K562 (cell line): ENCODE measurements around the gene LZTR1. TPM values are rescaled to one million over a fixed set of nuclear protein-coding genes. Genes with fewer than 3 reads are reported as not detected.

Experiments
- ARNT ChIP-seq, 2 experiments: fragments of 450-650 bp; IDR thresholded peaks; 2 replicates each; pipeline ENCODE4 v1.6.1; 2016; ENCODE audit warnings: mild to moderate bottlenecking in 1 of 2
- ATF1 ChIP-seq, 2 experiments: fragments of 450-650 bp in 1 of 2; IDR thresholded peaks; 2 replicates each; pipeline ENCODE4 v1.6.1; 2016; ENCODE audit warnings: missing compliant biosample characterization in 1 of 2, missing genetic modification characterization in 1 of 2
- BRF1 ChIP-seq: IDR thresholded peaks from 3 replicates; pipeline ENCODE4 v1.6.1; 2011; ENCODE audit warnings: borderline replicate concordance, mild to moderate bottlenecking; ENCODE audit not compliant: insufficient read length; ENCODE audit errors: extremely low read depth
- SREBF1 ChIP-seq: fragments of 150-350 bp; IDR thresholded peaks from 2 replicates; pipeline ENCODE4 v1.6.1; 2014; ENCODE audit warnings: antibody characterized with exemption, low read depth, low read length, borderline replicate concordance
- ZZZ3 ChIP-seq: fragments of 450-650 bp; IDR thresholded peaks from 2 replicates; pipeline ENCODE4 v1.6.1; 2016; ENCODE audit warnings: antibody characterized with exemption, mild to moderate bottlenecking, moderate library complexity
- polyA plus RNA-seq, 8 experiments: library from polyadenylated mRNA; depleted of rRNA in 4 of 8; stranded (reverse) in 5 of 8; unstranded in 3 of 8; fragments of >200 nt; fragmentation: Nextera tagmentation in 2 of 8; fragmentation: Illumina TruSeq in 1 of 8; extraction: Ambion mirVana in 2 of 8; extraction: Trizol in 1 of 8; gene quantifications; 2 replicates each; pipeline versions ENCODE4 v1.2.1 to v1.2.3, GENCODE V29; 2011 to 2014; ENCODE audit warnings: inconsistent platforms in 1 of 8, missing spikeins in 1 of 8
- total RNA-seq, 7 experiments: library from RNA; depleted of rRNA in 6 of 7; stranded (reverse); fragments of >200 nt in 6 of 7; fragmentation: Illumina TruSeq in 2 of 7; extraction: Trizol in 2 of 7; gene quantifications; 2 replicates each; pipeline versions ENCODE4 v1.2.1 to v1.2.3, GENCODE V29; 2011 to 2021; ENCODE audit warnings: low replicate concordance in 1 of 7
- TF ChIP-seq, protein P1 (sequence below), 2 experiments: fragments of 450-650 bp; formaldehyde crosslinking in 1 of 2; IDR thresholded peaks; 2 replicates each; pipeline versions ENCODE4 v1.4.0 to v1.6.1; 2014 to 2020; ENCODE audit warnings: mild to moderate bottlenecking in 2 of 2, borderline replicate concordance in 1 of 2, low read depth in 1 of 2
- TF ChIP-seq, protein P2 (sequence below): fragments of 250-450 bp; sonication (Bioruptor Pico); IDR thresholded peaks from 2 replicates; pipeline ENCODE4 v1.4.0; 2020
- TF ChIP-seq, protein P3 (sequence below): fragments of 450-650 bp; IDR thresholded peaks from 2 replicates; pipeline ENCODE4 v1.6.1; 2017; ENCODE audit warnings: antibody characterized with exemption, mild to moderate bottlenecking
- TF ChIP-seq, protein P4 (sequence below): sonication (generic); formaldehyde crosslinking; IDR thresholded peaks from 2 replicates; pipeline ENCODE4 v1.8.1; 2023; ENCODE audit warnings: mild to moderate bottlenecking, missing genetic modification reagents

The LZTR1 gene
- total and polyA plus RNA-seq, 9 of the 15 experiments (the other 6 are each of a cell fraction or from before 2014, with no cell fraction given), result 2.2 to 135 (median 63.0) TPM

DNA sequence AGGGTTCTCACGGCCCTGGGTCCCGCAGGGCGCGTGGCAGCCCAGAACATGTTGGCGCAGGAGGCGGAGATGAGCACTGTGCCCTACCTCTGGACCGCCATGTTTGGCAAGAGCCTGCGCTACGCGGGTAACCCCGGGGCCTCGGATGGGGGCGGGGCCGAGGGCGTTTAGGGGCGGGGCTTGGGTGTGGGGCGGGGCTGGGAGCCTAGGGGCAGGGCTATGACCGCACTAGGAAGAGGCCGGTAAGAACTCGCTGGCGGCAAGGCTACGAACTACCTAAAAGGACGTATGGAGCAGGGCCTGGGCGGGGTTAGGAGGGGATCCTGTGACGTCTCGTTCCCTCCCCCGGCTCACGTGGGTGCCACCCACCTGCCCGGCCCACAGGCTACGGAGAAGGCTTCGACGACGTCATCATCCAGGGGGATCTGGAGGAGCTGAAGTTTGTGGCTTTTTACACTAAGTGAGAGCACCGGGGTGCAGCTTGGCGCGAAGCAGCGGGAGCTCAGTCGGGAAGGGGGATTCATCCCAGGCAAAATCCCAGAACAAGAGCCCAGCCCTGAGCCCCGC lies 2.8 kb upstream of the LZTR1 start (continued):
- TF ChIP-seq, protein P1, sequence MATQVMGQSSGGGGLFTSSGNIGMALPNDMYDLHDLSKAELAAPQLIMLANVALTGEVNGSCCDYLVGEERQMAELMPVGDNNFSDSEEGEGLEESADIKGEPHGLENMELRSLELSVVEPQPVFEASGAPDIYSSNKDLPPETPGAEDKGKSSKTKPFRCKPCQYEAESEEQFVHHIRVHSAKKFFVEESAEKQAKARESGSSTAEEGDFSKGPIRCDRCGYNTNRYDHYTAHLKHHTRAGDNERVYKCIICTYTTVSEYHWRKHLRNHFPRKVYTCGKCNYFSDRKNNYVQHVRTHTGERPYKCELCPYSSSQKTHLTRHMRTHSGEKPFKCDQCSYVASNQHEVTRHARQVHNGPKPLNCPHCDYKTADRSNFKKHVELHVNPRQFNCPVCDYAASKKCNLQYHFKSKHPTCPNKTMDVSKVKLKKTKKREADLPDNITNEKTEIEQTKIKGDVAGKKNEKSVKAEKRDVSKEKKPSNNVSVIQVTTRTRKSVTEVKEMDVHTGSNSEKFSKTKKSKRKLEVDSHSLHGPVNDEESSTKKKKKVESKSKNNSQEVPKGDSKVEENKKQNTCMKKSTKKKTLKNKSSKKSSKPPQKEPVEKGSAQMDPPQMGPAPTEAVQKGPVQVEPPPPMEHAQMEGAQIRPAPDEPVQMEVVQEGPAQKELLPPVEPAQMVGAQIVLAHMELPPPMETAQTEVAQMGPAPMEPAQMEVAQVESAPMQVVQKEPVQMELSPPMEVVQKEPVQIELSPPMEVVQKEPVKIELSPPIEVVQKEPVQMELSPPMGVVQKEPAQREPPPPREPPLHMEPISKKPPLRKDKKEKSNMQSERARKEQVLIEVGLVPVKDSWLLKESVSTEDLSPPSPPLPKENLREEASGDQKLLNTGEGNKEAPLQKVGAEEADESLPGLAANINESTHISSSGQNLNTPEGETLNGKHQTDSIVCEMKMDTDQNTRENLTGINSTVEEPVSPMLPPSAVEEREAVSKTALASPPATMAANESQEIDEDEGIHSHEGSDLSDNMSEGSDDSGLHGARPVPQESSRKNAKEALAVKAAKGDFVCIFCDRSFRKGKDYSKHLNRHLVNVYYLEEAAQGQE (IDR thresholded peaks at IDR 0.05; ENCODE audit: borderline replicate concordance), result no peak
- TF ChIP-seq, protein P1 (CRISPR knock-in tag; IDR thresholded peaks at IDR 0.05; ENCODE audit: low read depth), result 0 out of 2 replicates have a peak, but pooled peaks have one; percentile 33
- TF ChIP-seq, protein P2, sequence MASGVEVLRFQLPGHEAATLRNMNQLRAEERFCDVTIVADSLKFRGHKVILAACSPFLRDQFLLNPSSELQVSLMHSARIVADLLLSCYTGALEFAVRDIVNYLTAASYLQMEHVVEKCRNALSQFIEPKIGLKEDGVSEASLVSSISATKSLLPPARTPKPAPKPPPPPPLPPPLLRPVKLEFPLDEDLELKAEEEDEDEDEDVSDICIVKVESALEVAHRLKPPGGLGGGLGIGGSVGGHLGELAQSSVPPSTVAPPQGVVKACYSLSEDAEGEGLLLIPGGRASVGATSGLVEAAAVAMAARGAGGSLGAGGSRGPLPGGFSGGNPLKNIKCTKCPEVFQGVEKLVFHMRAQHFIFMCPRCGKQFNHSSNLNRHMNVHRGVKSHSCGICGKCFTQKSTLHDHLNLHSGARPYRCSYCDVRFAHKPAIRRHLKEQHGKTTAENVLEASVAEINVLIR (CRISPR knock-in tag), result peak; percentile 11; the same call in 1 of the 2 replicates
- TF ChIP-seq BRF1, result no peak
- TF ChIP-seq, protein P3, sequence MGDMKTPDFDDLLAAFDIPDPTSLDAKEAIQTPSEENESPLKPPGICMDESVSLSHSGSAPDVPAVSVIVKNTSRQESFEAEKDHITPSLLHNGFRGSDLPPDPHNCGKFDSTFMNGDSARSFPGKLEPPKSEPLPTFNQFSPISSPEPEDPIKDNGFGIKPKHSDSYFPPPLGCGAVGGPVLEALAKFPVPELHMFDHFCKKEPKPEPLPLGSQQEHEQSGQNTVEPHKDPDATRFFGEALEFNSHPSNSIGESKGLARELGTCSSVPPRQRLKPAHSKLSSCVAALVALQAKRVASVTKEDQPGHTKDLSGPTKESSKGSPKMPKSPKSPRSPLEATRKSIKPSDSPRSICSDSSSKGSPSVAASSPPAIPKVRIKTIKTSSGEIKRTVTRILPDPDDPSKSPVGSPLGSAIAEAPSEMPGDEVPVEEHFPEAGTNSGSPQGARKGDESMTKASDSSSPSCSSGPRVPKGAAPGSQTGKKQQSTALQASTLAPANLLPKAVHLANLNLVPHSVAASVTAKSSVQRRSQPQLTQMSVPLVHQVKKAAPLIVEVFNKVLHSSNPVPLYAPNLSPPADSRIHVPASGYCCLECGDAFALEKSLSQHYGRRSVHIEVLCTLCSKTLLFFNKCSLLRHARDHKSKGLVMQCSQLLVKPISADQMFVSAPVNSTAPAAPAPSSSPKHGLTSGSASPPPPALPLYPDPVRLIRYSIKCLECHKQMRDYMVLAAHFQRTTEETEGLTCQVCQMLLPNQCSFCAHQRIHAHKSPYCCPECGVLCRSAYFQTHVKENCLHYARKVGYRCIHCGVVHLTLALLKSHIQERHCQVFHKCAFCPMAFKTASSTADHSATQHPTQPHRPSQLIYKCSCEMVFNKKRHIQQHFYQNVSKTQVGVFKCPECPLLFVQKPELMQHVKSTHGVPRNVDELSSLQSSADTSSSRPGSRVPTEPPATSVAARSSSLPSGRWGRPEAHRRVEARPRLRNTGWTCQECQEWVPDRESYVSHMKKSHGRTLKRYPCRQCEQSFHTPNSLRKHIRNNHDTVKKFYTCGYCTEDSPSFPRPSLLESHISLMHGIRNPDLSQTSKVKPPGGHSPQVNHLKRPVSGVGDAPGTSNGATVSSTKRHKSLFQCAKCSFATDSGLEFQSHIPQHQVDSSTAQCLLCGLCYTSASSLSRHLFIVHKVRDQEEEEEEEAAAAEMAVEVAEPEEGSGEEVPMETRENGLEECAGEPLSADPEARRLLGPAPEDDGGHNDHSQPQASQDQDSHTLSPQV, result no peak
- TF ChIP-seq ARNT (IDR thresholded peaks at IDR 0.05), result no peak
- TF ChIP-seq ATF1 (CRISPR knock-in tag; IDR thresholded peaks at IDR 0.05), result no peak
- peak; percentile 38; the same call in 1 of the 2 replicates for TF ChIP-seq ATF1 (tag; IDR thresholded peaks at IDR 0.05)
- TF ChIP-seq ZZZ3, result no peak
- 0 out of 2 replicates have a peak, but pooled peaks have one; percentile 2 for TF ChIP-seq SREBF1
- TF ChIP-seq, protein P4, sequence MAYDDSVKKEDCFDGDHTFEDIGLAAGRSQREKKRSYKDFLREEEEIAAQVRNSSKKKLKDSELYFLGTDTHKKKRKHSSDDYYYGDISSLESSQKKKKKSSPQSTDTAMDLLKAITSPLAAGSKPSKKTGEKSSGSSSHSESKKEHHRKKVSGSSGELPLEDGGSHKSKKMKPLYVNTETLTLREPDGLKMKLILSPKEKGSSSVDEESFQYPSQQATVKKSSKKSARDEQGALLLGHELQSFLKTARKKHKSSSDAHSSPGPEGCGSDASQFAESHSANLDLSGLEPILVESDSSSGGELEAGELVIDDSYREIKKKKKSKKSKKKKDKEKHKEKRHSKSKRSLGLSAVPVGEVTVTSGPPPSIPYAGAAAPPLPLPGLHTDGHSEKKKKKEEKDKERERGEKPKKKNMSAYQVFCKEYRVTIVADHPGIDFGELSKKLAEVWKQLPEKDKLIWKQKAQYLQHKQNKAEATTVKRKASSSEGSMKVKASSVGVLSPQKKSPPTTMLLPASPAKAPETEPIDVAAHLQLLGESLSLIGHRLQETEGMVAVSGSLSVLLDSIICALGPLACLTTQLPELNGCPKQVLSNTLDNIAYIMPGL (CRISPR knock-in tag), result 0 out of 2 replicates have a peak, but pooled peaks have one; percentile 15
